Thyroid gland (tissue), 4 donors: ENCODE measurements around the gene PHF21B.

Experiments
- POLR2A ChIP-seq, 2 donors: fragments of 450-650 bp; IDR thresholded peaks; one replicate each; pipeline ENCODE4 v1.6.1; 2017; ENCODE audit warnings: antibody characterized with exemption in 2 of 2, mild to moderate bottlenecking in 2 of 2, moderate library complexity in 1 of 2
- TF ChIP-seq, protein P1 (sequence below), 6 experiments: fragments of 200-600 bp in 3 of 6; fragments of 450-650 bp in 3 of 6; sonication (generic) in 3 of 6; IDR thresholded peaks; one replicate each; pipeline ENCODE4 v1.5.1; 2016 to 2019; ENCODE audit warnings: antibody characterized with exemption in 6 of 6, mild to moderate bottlenecking in 2 of 6, inconsistent platforms in 1 of 6, moderate library complexity in 1 of 6

DNA sequence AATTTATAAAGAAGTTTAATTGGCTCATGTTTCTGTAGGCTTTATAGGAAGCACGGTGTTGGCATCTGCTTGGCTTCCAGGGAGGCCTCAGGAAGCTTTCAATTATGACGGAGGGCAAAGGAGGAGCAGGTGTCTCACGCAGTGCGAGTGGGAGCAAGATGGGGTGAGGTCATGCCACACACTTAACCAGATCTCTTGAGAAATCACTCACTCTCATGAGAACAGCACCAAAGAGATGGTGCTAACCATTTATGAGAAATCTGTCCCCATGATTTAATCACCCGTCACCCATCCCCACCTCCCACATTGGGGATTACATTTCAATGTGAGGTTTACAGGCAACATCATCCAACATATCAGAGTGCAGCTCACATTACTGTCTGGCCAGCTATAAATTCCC lies 153.9 kb downstream of the PHF21B start:
- TF ChIP-seq, protein P1, sequence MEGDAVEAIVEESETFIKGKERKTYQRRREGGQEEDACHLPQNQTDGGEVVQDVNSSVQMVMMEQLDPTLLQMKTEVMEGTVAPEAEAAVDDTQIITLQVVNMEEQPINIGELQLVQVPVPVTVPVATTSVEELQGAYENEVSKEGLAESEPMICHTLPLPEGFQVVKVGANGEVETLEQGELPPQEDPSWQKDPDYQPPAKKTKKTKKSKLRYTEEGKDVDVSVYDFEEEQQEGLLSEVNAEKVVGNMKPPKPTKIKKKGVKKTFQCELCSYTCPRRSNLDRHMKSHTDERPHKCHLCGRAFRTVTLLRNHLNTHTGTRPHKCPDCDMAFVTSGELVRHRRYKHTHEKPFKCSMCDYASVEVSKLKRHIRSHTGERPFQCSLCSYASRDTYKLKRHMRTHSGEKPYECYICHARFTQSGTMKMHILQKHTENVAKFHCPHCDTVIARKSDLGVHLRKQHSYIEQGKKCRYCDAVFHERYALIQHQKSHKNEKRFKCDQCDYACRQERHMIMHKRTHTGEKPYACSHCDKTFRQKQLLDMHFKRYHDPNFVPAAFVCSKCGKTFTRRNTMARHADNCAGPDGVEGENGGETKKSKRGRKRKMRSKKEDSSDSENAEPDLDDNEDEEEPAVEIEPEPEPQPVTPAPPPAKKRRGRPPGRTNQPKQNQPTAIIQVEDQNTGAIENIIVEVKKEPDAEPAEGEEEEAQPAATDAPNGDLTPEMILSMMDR (IDR thresholded peaks at IDR 0.05) = no peak
- no peak for TF ChIP-seq POLR2A (IDR thresholded peaks at IDR 0.05)
